Upper lobe of left lung (tissue), 6 donors: ENCODE measurements around the gene LGALS14. TPM values are rescaled to one million over a fixed set of nuclear protein-coding genes. Genes with fewer than 3 reads are reported as not detected.

ENCODE experiments used
- ATAC-seq, 2 donors: fragments of 200-7000 bp; cut with Tn5 transposase; one replicate each; pipeline ENCODE4 v1.9.1; 2022; ENCODE audit warnings: mild to moderate bottlenecking in 2 of 2, moderate library complexity in 2 of 2; ENCODE audit not compliant: low FRiP score in 2 of 2
- DNase-seq, 2 donors: peaks; one replicate each; pipeline ENCODE4 v3.0.0-alpha.2; 2019 to 2020
- H3K27ac ChIP-seq, 4 donors: fragments of 200-600 bp; sonication (generic); one replicate each; pipeline ENCODE4 v1.5.1; 2016 to 2019
- H3K27me3 ChIP-seq, 4 donors: fragments of 200-600 bp; sonication (generic); one replicate each; pipeline ENCODE4 v1.5.1; 2017 to 2019
- H3K36me3 ChIP-seq, 4 donors: fragments of 200-600 bp; sonication (generic); one replicate each; pipeline ENCODE4 v1.5.1; 2016 to 2019
- H3K4me1 ChIP-seq, 4 donors: fragments of 200-600 bp; sonication (generic); one replicate each; pipeline ENCODE4 v1.5.1; 2018 to 2019
- H3K4me3 ChIP-seq, 4 donors: fragments of 200-600 bp; sonication (generic); one replicate each; pipeline ENCODE4 v1.5.1; 2017 to 2019; ENCODE audit warnings: mild to moderate bottlenecking in 2 of 4, moderate library complexity in 1 of 4
- H3K9me3 ChIP-seq, 4 donors: fragments of 200-600 bp; sonication (generic); one replicate each; pipeline ENCODE4 v1.5.1; 2018 to 2019
- CTCF ChIP-seq, 6 experiments: fragments of 450-650 bp in 4 of 6; fragments of 200-600 bp in 2 of 6; sonication (generic) in 2 of 6; IDR thresholded peaks; one replicate each; pipeline ENCODE4 v1.5.1; 2016 to 2019; ENCODE audit warnings: antibody characterized with exemption in 6 of 6
- EP300 ChIP-seq, 4 donors: sonication (generic); formaldehyde crosslinking; IDR thresholded peaks; one replicate each; pipeline ENCODE4 v1.5.1; 2017; ENCODE audit warnings: antibody characterized with exemption in 4 of 4, control low read depth in 2 of 4
- POLR2A ChIP-seq, 4 donors: fragments of 450-650 bp; IDR thresholded peaks; one replicate each; pipeline ENCODE4 v1.5.1; 2016 to 2017; ENCODE audit warnings: antibody characterized with exemption in 4 of 4, mild to moderate bottlenecking in 2 of 4
- POLR2AphosphoS5 ChIP-seq, 2 donors: sonication (generic); formaldehyde crosslinking; IDR thresholded peaks; one replicate each; pipeline ENCODE4 v1.5.1; 2017; ENCODE audit warnings: antibody characterized with exemption in 2 of 2
- WGBS, 2 donors: methylation state at CpG; one replicate each; pipeline ENCODE4 v1.1.5; 2017 to 2018; 5-methylcytosine and 5-hydroxymethylcytosine counted together
- total RNA-seq, 6 donors: library from RNA; depleted of rRNA in 4 of 6; stranded (reverse); fragments of >200 nt in 4 of 6; gene quantifications; one replicate each; pipeline versions ENCODE4 v1.1.0 to v1.2.1, GENCODE V29; 2016 to 2021
- donor health status: DM: no; HTN: no; CAD: no; lungs with moderate emphysema.
- donor health status: DM: no; HTN: yes; CAD: no; lungs with severe emphysema.

Gene LGALS14
- total RNA-seq, 6 donors from 2014 or later = not detected

- no peaks in the 10 kb centered on the region for H3K9me3 ChIP-seq
- H3K36me3 ChIP-seq = no peaks in the 10 kb centered on the region
- H3K4me1 ChIP-seq = no peaks in the 10 kb centered on the region
- no peak for ATAC-seq
- no peak overlapping the region for H3K27ac ChIP-seq
- 87 to 93% methylated on average over 2 of the region's 2 CpGs for WGBS, 2 donors
- no peak for DNase-seq
- no peak overlapping the region for H3K4me3 ChIP-seq
- no peak for TF ChIP-seq POLR2AphosphoS5 (IDR thresholded peaks at IDR 0.05)
- TF ChIP-seq POLR2A (IDR thresholded peaks at IDR 0.05) = no peak
- TF ChIP-seq CTCF (IDR thresholded peaks at IDR 0.05) = no peak
- no peak for TF ChIP-seq EP300 (IDR thresholded peaks at IDR 0.05)
- no peaks in the 10 kb centered on the region for H3K27me3 ChIP-seq
These were observed 29.6 kb downstream of the LGALS14 start for GRCh38 chr19:39733841-39734240.

GRCh38 chr19:39735688-39736087, 31.4 kb downstream of the LGALS14 start:
- 55 to 65% methylated on average over 3 of the region's 3 CpGs for WGBS, 2 donors
- H3K27ac ChIP-seq = no peak overlapping the region
- no peak for ATAC-seq

GRCh38 chr19:39736088-39736487, 31.8 kb downstream of the LGALS14 start:
- Histone ChIP-seq H3K36me3 (no peaks in the 10 kb centered on the region), H3K4me3 (no peak overlapping the region), H3K4me1 (no peaks in the 10 kb centered on the region), H3K27ac (no peak overlapping the region), H3K9me3 (no peaks in the 10 kb centered on the region), H3K27me3 (no peaks in the 10 kb centered on the region)
- no peak for TF ChIP-seq CTCF (IDR thresholded peaks at IDR 0.05)
- TF ChIP-seq EP300 (IDR thresholded peaks at IDR 0.05) = no peak
- no peak for TF ChIP-seq POLR2AphosphoS5 (IDR thresholded peaks at IDR 0.05)
- no peak for TF ChIP-seq POLR2A (IDR thresholded peaks at IDR 0.05)
- ATAC-seq (no peak), DNase-seq (no peak)
- 67 to 70% methylated on average over 5 of the region's 5 CpGs for WGBS, 2 donors

More at GRCh38 chr19:39735688-39736087, 31.4 kb downstream of the LGALS14 start:
- H3K36me3 ChIP-seq = no peaks in the 10 kb centered on the region
- H3K4me3 ChIP-seq = no peak overlapping the region
- H3K4me1 ChIP-seq = no peaks in the 10 kb centered on the region
- no peaks in the 10 kb centered on the region for H3K9me3 ChIP-seq
- no peak for TF ChIP-seq POLR2AphosphoS5 (IDR thresholded peaks at IDR 0.05)
- no peak for TF ChIP-seq POLR2A (IDR thresholded peaks at IDR 0.05)
- TF ChIP-seq EP300 (IDR thresholded peaks at IDR 0.05) = no peak
- no peak for TF ChIP-seq CTCF (IDR thresholded peaks at IDR 0.05)
- DNase-seq = no peak
- H3K27me3 ChIP-seq = no peaks in the 10 kb centered on the region

GRCh38 chr19:39737351-39737750, 33.1 kb downstream of the LGALS14 start:
- Histone ChIP-seq H3K4me1 (no peaks in the 10 kb centered on the region), H3K36me3 (no peaks in the 10 kb centered on the region), H3K9me3 (no peaks in the 10 kb centered on the region), H3K4me3 (no peak overlapping the region), H3K27me3 (no peaks in the 10 kb centered on the region), H3K27ac (no peak overlapping the region)
- ATAC-seq = no peak
- DNase-seq = no peak
- WGBS, 2 donors = 61 to 69% methylated on average over 3 of the region's 3 CpGs
- TF ChIP-seq CTCF (IDR thresholded peaks at IDR 0.05) (no peak), EP300 (IDR thresholded peaks at IDR 0.05) (no peak), POLR2A (IDR thresholded peaks at IDR 0.05) (no peak), POLR2AphosphoS5 (IDR thresholded peaks at IDR 0.05) (no peak)

GRCh38 chr19:39737891-39738290, 33.6 kb downstream of the LGALS14 start, which contains the start of gene CLC:
Gene CLC, minus strand, starts transcription at chr19:39738029. Its CDS starts 77 bp downstream, at chr19:39737952.
- Histone ChIP-seq H3K4me1 (no peaks in the 10 kb centered on the region), H3K36me3 (no peaks in the 10 kb centered on the region), H3K27me3 (no peaks in the 10 kb centered on the region), H3K9me3 (no peaks in the 10 kb centered on the region), H3K4me3 (no peak within 1 kb of the TSS), H3K27ac (no peak within 1 kb of the TSS)
- DNase-seq (no peak), ATAC-seq (no peak)
- 45 to 51% methylated on average over 3 of the region's 3 CpGs for WGBS, 2 donors
- TF ChIP-seq POLR2A (IDR thresholded peaks at IDR 0.05) (no peak), EP300 (IDR thresholded peaks at IDR 0.05) (no peak), POLR2AphosphoS5 (IDR thresholded peaks at IDR 0.05) (no peak), CTCF (IDR thresholded peaks at IDR 0.05) (no peak)
